Neural cell (in vitro differentiated cells): Measurements from ENCODE around the gene SLC44A1.

Experiments used
- CTCF ChIP-seq: fragments of 450-650 bp; IDR thresholded peaks from 2 replicates; pipeline ENCODE4 v1.5.1; 2014; ENCODE audit warnings: antibody characterized with exemption, mild to moderate bottlenecking, moderate library complexity; ENCODE audit not compliant: poor library complexity, severe bottlenecking
- EP300 ChIP-seq: fragments of 450-650 bp; conservative IDR thresholded peaks from 2 replicates; pipeline ENCODE4 v1.6.1; 2014; ENCODE audit warnings: antibody characterized with exemption, mild to moderate bottlenecking, moderate library complexity; ENCODE audit not compliant: poor library complexity, severe bottlenecking
- EZH2 ChIP-seq: fragments of 200-600, 300-800 bp; shearing (Covaris generic), sonication (generic); IDR thresholded peaks from 2 replicates; pipeline ENCODE4 v1.6.1; 2014; ENCODE audit warnings: antibody characterized with exemption, low read length, borderline replicate concordance, mild to moderate bottlenecking; ENCODE audit not compliant: insufficient read depth, poor library complexity, severe bottlenecking
- POLR2AphosphoS5 ChIP-seq: IDR thresholded peaks from 2 replicates; pipeline ENCODE4 v1.6.1; 2012
- RAD21 ChIP-seq: fragments of 450-650 bp; conservative IDR thresholded peaks from 2 replicates; pipeline ENCODE4 v1.6.1; 2014; ENCODE audit warnings: antibody characterized with exemption, mild to moderate bottlenecking, moderate library complexity
- SMC3 ChIP-seq: fragments of 450-650 bp; conservative IDR thresholded peaks from 2 replicates; pipeline ENCODE4 v1.6.1; 2014; ENCODE audit warnings: antibody characterized with exemption, mild to moderate bottlenecking, moderate library complexity; ENCODE audit not compliant: poor library complexity
- TAF1 ChIP-seq: IDR thresholded peaks from 2 replicates; pipeline ENCODE4 v1.6.1; 2012; ENCODE audit warnings: low read depth
- TF ChIP-seq, protein P1 (sequence below): IDR thresholded peaks from 2 replicates; pipeline ENCODE4 v1.6.1; 2012; ENCODE audit warnings: borderline replicate concordance

GRCh38 chr9:105258225-105258737 lies 13.8 kb downstream of the SLC44A1 start:
- no peak for TF ChIP-seq CTCF
- TF ChIP-seq EZH2, result no peak
- TF ChIP-seq, protein P1, sequence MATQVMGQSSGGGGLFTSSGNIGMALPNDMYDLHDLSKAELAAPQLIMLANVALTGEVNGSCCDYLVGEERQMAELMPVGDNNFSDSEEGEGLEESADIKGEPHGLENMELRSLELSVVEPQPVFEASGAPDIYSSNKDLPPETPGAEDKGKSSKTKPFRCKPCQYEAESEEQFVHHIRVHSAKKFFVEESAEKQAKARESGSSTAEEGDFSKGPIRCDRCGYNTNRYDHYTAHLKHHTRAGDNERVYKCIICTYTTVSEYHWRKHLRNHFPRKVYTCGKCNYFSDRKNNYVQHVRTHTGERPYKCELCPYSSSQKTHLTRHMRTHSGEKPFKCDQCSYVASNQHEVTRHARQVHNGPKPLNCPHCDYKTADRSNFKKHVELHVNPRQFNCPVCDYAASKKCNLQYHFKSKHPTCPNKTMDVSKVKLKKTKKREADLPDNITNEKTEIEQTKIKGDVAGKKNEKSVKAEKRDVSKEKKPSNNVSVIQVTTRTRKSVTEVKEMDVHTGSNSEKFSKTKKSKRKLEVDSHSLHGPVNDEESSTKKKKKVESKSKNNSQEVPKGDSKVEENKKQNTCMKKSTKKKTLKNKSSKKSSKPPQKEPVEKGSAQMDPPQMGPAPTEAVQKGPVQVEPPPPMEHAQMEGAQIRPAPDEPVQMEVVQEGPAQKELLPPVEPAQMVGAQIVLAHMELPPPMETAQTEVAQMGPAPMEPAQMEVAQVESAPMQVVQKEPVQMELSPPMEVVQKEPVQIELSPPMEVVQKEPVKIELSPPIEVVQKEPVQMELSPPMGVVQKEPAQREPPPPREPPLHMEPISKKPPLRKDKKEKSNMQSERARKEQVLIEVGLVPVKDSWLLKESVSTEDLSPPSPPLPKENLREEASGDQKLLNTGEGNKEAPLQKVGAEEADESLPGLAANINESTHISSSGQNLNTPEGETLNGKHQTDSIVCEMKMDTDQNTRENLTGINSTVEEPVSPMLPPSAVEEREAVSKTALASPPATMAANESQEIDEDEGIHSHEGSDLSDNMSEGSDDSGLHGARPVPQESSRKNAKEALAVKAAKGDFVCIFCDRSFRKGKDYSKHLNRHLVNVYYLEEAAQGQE, result no peak
- TF ChIP-seq POLR2AphosphoS5, result no peak
- TF ChIP-seq EP300, result no peak
- TF ChIP-seq RAD21, result no peak
- TF ChIP-seq TAF1, result no peak
- no peak for TF ChIP-seq SMC3
